ENCODE data around the gene ERAL1.

The ERAL1 gene

DNA sequence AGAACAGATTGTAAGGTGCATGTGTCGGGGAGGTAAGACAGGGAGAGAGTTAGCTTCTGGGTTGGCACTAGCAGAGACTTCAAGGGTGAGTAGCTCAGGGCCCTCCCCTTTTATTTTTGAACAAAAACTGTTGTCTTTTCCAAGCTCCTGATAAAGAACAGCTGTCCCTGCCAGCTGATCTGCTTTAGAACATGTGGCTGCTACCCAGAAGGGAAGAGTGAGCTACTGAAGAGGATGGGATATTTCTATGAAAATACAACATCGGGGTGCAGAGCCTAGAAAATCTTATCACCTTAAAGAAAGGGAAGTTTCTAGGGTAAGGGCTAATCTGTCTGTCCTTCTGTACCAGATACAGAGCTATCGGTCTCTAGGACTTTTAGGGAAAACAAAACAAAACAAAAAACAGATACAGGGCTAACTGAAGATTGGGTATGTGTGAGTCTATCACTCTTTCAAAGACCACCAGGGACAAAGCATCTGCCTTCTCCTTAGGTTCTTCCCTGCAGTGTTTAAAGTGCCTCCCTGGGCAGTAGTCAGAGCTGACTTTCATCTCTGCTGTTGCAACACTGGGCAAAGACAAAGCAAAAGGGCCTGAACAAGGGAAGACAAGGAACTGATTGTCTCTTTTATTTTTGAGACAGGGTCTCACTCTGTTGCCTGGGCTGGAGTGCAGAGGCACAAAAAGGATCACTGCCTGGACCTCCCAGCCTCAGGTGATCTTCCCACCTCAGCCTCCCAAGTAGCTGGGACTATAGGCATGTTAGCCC lies 53.1 kb downstream of the ERAL1 start:
- TF ChIP-seq CTCF (IDR thresholded peaks at IDR 0.05): no peak

DNA sequence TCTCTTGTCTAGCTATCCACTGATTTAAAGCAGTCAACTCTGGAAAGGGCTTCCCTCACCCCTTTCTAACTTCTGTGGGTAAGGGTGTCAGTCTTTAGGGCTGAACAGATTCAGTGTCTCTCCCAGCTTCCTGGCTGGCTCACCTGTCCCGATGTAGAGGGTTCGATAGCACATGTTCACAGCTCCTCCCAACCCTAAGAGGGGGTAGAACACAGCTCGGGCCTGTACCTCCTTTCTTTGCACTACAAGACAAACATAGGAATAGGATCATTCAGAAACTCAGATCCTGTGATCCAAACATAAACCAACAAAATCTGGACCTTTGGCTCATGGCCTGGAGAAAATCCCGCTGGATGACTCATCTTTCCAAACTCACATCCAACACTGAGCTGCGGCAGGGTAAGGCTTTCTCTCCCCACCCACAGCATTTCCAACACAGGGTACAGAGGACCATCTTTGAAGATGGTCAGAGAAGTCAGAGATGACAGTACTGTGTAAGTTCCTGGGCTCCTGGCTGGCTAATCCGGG lies 53.9 kb downstream of the ERAL1 start:
- no peak for TF ChIP-seq CTCF (IDR thresholded peaks at IDR 0.05)

GRCh38 chr17:28910534-28910933 lies 55.7 kb downstream of the ERAL1 start:
- no peak for TF ChIP-seq CTCF (IDR thresholded peaks at IDR 0.05)
